ENCODE data around the gene NRXN3.
A peak's percentile ranks its signal among the peaks of the same experiment; 100 is the strongest.
"Not testable (repeated sequence)": the region's sequence is repeated elsewhere in the genome, so short reads cannot be mapped to it uniquely, and the experiment has no call there.

NRXN3 gene

DNA sequence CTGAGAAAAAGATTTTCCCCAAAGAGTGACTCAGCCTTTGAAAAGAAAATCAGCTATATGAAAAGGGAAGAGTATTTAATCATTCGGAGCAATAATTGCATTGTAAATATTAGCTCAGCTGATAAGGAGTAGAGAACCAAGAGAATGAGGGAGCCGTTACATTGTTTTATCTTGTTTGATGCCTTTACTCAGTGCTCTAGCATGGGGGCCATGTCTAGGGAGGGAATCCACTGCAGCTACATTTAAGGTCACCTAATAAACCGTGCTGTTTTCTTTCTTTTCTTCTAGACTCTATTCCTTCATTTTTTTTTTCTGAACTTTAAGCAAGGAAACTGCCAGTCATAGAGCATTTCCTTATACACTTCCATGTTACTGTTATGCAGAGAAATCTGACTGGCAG is 1594.2 kb downstream of the NRXN3 start:
- no peak for DNase-seq

DNA sequence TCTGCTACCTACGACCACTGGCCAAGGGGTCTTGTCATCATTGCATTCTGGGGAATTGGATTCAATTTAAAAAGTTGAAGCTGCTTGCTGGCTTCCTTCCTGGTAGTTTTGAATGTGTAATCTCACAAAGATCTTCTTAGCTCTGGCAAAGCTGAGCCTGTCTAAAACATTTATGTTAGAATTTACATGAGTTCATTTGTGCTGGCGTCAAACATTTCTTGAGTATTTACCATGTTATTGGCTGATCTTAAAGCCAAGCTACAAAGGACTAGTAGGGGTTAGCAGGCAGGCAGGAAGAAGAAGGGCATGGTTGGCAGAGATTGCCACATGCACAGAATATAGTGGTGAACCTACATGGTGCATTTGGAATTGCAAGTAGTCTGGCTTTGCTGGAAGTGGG is 1596.3 kb downstream of the NRXN3 start:
- DNase-seq = no peak

DNA sequence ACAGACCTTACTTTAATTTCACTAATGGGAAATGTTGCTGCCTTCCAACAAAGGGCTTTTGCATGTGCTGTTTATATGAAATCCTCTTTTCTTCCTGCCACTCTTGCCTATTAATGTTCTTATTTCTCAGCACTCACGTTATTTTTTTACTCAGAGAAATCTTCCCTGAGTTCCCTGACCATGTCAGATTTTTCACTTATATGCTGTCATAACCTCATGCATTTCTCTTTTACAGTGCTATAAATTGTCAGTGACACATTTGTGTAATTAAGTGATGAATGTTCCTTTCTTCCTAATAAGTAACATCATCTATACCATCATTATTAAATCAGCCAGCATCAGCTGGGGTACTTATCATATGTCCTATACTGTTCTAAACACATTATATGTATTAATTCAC is 1597.1 kb downstream of the NRXN3 start:
- DNase-seq = no peak

DNA sequence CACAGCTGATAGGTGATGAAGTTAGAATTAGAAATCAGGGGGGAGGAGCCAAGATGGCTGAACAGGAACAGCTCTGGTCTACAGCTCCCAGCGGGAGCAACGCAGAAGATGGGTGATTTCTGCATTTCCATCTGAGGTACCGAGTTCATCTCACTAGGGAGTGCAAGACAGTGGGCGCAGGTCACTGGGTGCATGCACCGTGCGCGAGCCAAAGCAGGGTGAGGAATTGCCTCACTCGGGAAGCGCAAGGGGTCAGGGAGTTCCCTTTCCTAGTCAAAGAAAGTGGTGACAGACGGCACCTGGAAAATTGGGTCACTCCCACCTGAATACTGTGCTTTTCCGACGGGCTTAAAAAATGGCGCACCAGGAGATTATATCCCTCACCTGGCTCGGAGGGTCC is 1597.5 kb downstream of the NRXN3 start:
- not testable (repeated sequence) for DNase-seq

GRCh38 chr14:79781882-79782281 is 1611.7 kb downstream of the NRXN3 start:
- DNase-seq = no peak

- DNase-seq = no peak
Observed at GRCh38 chr14:79783041-79783440, 1612.9 kb downstream of the NRXN3 start.

GRCh38 chr14:79786522-79786921 is 1616.3 kb downstream of the NRXN3 start:
- no peak for DNase-seq

DNA sequence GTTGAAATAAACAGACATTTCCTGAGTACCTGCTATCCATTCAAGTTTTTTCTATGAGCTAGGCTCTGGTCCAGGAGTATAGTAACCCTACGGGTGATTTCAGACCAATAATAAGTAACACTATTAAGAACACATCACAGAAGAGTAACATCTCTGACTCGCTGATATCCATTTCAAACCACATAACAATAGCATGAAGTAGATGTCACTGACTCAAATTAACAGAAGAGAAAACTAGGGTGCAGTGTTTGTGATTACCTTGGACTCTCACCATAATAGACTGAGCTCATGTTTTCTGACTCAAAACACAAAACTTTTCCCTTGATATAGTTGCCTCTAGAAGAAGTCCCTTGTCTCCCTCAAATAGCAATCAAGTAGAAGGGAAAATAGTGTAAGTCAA is 1618.2 kb downstream of the NRXN3 start:
- no peak for DNase-seq

DNA sequence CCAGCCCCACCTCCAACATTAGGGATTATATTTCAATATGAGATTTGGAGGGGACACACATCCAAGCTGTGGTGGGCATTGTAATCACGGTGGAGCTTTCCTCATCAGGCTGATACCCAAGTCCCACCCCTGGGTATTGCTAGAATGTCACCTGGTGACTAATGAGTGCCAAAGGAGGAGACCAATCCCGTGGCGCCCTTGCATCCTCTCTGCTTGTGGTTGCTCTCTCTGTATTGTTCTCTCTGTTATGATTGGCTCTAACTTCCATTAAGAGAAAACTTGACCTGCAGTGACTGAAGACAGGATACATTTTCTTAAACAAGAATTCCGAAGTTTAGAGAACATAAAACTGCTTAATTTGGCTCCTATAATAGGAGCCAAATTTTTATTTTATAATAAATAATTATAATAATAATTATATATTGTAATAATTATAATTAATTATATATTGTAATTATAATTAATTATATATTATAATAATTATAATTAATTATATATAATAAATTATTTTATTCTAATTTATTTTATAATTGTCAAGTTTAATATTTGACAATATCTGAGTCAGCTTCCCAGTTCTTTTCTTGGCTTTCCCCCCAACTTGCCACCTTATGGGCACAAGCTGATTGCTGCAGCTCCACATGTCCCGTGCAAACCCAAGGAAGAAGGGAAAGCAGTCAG is 1621.0 kb downstream of the NRXN3 start:
- DNase-seq = no peak

DNA sequence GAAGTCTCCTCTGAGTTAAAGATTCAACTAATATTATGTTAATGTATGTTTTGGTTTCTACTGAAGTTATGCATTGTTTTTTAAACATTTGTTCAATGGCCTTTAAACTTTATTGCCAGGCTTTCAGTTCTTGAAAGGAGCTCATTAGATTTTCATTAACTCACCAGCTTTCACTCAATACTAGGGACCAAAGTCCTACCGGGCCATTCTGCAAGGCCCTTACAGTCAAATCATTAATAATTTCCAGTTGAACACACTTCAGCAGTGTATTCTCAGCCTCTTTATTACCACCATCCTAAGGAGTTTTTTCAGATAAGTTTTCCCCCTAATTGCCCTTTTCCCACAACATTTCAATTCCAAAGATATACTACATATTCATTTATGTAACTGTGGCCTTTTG is 1631.9 kb downstream of the NRXN3 start:
- no peak for DNase-seq

- no peak for DNase-seq
Observed at GRCh38 chr14:79805636-79806035, 1635.5 kb downstream of the NRXN3 start.

DNA sequence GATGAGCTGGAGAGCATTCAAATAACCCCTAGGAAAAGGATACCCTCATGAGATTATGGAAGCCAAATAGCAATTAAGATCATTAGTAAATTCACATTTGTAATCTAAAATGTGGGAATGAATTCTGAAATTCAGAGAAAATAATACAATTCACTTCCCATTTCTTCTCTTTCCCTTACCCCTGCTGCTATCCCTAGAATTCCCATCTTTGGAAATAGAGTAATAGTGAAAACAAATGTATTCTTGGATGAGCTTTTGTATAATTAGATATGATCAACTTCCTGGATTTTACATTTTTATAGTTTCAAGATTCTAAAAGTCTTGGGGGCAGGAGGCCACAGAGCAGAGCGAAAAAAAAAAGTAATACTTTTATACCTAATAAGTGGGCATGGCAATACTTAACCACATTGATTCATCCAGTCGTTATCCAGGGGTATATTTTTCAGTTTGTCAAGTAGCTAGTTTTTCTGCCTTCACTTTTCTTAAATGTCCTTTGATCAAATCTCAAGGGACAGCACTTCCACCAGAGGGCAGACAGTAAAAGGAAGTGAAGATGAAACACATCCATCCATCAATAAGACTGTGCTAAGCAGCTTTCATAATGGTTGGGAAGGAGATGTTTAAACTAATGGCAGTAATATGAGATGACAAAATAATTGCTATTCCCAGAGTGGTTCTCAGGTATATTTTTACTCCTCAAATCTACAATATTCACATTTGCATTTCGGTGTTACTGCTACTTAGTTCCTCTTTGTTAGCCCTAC is 1639.9 kb downstream of the NRXN3 start:
- DNase-seq = peak in 10 of 58 donors; percentile 8 to 60 (median 14)

DNA sequence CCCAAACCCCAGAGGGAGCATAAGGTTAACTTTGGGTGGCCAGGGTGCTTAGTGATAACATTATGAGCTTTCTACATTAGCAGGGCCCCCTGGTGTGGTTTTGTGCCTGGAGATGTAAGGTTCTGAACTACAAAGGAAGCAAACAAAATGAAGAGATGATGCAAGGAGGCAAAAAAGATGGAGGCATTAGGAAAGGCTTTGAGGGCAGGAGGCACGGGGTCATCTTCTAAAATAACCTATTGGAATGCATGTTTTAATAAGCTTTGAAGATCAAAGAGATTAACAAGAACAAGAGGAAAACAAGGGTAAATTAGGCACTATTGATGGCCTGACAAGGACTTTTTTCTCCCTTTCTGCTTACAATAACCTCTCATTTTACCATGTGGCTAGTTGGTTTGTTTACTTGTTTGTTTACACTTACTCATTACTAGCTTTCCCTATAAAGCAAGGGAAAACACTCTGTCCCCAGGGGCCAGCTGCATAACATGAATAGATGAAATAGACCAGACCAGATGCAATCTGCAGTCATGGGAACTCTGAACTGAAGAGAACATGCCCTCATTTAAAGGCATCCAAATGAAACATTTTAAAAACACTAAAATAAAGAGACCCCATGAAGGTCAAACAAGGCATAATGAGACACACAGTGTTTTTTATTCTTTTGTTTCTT is 1650.8 kb downstream of the NRXN3 start:
- DNase-seq = peak in 1 of 58 donors; percentile 4

DNA sequence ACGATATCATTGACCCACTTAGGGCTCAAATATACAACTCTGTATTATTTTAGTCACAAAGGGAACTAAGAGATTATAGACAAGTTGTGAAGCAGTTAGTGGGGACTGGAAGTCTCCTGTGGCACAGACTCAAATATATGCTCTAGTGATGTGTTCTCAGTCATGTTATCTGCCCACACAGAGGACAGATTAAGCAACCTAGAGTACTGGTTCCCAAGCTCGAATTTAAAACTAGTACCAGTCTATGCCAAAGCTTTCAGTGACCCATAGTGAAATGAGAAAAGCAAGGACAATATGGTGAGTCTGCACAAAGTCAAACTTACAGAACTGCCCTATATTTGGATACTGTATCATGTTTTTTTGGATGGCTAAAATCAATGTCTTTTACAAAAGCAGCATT is 1651.9 kb downstream of the NRXN3 start:
- DNase-seq = no peak

DNA sequence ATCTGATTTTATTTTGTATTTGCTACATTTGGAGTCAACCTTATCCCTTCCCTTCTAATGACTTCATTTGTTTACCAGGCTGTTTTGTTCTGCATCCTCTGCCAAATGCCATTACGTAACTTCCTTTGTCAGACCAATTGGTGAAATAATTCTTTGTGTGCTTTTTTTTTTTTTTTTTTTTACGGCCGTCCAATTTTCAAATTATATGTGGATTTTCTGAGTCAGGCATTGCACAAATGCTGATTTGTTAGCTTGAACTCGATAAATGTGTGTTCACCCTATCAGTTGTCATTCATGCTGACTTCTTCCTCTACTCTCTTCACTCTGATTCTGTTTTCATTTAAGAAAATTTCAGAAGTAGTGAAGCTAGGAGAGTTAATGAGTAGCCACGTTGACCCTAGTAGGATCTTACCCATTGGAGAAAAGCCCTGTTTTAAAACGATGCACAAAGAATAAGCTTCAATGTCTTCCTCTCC is 1654.9 kb downstream of the NRXN3 start:
- peak in 17 of 58 donors; percentile 3 to 88 (median 29) for DNase-seq

DNA sequence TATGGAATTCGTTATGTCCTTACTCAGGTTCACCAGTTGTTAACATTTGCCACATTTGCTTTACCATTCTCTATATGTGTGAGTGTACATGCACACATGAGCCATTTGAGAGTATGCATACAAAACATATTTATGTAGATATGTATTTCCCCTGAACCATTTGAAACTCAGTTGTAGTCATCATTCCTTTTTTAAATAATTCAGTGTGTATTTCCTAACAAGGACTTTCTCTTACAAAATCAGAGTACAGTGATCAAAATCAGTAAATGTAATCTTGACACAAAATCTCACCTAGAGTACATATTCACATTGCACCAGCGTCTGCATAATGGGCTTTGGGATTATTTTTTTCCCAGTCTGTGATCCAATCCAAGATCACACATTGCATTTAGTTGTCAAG is 1656.2 kb downstream of the NRXN3 start:
- no peak for DNase-seq

DNA sequence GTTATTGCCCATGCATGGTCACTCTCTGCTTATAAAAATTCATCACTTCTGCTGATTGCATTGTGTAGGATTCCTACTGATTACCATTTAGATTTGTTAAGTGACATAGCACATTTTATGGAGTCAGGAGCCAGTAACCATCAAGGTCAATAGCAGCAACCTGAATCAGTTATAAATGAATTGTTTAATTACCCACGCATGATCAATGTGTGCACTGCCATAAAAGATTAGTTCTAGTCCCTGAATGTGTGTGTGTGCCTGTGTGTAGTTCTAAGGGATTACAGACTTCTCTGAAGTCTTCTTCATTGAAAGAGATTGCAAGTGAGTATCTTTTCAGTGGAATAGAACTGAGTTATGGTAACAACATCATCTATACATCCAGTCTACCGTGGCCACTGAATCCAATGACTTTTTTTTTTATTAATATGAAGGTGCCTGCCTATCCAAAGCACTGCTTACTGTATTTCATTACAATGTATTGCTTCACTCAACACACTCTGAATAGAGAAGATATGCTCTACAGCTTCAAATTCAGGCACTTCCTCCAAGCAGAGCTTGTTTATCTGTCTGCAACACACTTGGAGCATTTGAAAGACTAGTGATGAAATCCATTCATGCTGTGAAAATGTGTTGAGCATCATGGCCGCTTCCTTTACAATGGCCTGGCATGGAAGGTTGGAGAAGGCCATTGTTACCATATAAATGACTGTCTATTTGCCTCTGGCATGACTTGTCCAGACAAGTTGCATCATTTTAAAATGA is 1659.4 kb downstream of the NRXN3 start:
- DNase-seq = no peak

DNA sequence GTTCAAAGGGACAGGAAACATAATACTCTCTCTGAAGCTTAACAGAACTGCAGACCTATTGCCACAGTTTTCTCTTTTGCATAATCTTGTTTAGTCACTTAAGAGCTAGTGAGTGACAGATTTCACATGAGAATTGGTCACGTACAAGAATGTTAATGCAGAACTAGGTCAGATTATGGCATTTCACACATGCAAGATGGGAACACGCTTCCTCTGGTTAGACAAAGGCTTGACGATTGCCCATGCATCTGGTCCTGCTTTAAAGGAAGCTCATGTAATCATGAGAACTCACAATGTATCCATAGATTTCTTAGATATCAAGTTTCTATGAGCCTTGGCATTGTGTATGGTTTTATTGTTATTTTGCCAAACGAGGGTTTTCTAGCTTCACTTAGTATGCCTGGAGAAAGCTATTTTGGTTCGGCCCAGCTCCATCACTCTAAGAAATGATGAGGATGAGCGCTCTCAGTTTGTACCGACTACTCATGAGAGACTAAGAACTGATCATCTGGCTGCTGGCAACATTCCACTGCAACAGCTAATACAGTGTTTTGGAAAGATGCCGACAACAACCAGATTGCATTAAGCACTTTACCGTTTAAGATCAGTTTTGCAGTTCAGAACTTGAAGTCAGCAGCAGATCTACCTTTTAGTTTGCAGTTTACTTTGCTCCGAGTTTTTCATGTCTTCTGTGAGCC is 1661.2 kb downstream of the NRXN3 start:
- peak in 1 of 58 donors; percentile 42 for DNase-seq

DNA sequence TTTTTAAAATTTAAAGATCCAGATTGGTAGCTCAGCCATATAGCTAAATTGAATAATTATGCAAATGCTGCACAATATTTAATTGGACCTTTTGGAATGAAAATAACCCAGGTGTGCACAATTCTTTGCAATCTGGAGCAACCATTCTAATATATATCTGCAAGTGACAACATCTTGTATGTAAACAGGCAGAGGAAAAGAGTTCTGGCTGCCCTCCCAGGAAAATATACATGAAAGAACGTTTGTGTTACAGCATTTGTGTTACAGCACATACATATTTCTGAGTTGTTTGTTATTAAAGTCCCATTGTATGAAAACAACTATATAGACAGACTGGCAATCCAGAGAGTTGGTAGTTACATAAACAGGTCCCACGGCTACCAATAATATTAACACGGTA is 1663.6 kb downstream of the NRXN3 start:
- no peak for DNase-seq

DNA sequence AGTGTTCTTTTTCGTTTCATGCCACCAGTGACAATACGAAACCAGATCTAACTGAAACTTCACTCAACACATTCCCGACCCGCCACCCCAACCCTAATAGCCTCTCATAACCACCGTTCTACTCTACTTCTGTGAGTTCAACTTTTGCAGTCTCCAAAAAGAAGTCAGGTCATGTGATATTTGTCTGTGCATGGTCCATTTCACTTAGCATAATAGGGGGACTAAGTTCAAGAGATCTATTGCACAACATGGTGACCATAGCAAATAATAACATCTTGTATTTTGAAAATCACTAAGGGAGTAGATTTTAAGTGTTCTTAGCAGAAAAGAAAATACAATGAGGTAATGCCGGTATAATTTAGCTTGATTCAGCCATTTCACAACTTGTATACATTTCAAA is 1664.7 kb downstream of the NRXN3 start:
- no peak for DNase-seq

DNA sequence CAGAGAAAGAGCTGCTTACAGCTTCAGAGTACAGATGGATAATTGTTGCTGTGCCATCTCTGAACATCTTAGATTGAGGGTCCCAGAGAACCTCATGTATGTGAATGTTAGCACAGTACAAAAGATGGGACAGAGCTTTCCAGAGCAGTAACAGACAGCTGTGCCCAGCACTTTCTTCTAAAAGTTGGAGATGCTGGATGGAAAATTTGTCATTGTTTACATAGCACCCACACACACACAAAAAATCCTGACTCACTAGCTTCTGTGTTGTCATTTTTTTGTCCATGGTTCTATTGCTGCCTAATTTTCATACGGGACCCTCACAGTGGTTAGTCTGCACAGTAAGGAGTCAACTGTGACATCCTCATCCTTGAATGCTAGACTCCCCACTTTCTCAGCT is 1666.4 kb downstream of the NRXN3 start:
- DNase-seq = no peak

Measured in anterior cingulate cortex (tissue), 58 donors.